ENCODE results near the gene CUZD1.

CUZD1 gene

GRCh38 chr10:122849090-122849489 is 3.4 kb upstream of the CUZD1 start:
- FAIRE-seq (no peak), DNase-seq (ENCODE audit: insufficient read length, low spot score) (no peak)
- no peak for TF ChIP-seq POLR2A (IDR thresholded peaks at IDR 0.05; ENCODE audit: low read depth, low read length)

DNA sequence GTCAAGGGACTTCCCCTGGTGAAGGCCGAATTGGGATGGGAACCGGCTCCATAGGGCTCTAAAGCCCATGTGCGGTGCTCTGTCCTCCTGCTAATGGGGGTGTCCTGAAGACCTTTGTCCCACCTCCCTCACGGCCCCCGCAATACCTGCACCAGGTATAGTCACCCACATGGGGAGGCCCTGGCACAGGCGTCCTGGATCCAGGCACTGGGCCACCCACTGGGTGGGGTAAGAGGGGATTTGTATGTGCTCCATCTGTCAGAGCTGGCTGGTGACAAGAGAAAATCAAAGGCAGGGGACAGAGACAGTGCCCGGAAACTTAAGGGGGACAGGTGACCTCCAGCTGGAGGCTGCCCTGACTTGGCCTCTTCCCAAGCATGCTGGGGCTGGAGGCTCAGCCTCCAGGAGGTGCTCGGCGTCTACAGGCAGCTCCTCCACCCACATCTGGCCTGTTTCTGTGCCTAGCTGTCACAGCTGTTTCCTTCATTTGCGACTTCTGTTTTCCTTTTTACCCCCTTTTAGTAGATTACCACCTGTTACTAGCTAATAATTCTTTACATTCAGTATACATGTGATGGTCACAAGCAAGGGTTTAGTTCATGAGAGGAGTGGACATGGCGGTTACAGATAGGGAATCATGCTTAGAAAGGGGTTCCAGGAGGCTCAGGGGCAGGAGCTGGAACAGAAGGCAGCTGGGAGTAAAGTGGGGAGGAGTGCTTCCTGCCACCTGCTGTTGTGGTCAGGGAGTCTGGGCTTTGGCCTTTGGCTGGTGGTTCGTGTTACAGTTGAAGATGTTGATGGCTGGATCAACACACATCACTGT is 2.3 kb upstream of the CUZD1 start:
- TF ChIP-seq POLR2A (IDR thresholded peaks at IDR 0.05; ENCODE audit: low read depth, low read length), result no peak
- no peak for DNase-seq (ENCODE audit: insufficient read length, low spot score)
- no peak for FAIRE-seq

DNA sequence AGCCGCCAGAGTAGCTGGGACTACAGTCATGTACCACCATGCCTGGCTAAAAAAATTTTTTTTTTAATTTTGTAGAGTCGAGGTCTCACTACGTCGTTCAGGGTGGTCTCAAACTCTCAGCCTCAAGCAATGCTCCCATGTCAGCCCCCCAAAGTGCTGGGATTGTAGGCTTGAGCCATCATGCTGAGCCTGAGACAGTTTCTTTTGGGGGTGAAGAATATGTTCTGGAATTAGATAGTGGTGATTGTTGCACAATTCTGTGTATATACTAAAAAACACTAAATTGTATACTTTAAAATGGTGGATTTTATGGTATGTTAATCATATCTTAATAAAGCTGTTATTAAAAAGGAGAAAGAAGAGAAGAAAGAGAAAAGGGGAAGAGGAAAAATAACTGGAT is 1.5 kb downstream of the CUZD1 start:
- no peak for TF ChIP-seq POLR2A (IDR thresholded peaks at IDR 0.05; ENCODE audit: low read depth, low read length)
- no peak for DNase-seq (ENCODE audit: insufficient read length, low spot score)
- FAIRE-seq, result no peak

- no peak for FAIRE-seq
- no peak for DNase-seq (ENCODE audit: insufficient read length, low spot score)
- TF ChIP-seq POLR2A (IDR thresholded peaks at IDR 0.05; ENCODE audit: low read depth, low read length), result no peak
These were observed 4.1 kb downstream of the CUZD1 start for GRCh38 chr10:122841569-122841968.

DNA sequence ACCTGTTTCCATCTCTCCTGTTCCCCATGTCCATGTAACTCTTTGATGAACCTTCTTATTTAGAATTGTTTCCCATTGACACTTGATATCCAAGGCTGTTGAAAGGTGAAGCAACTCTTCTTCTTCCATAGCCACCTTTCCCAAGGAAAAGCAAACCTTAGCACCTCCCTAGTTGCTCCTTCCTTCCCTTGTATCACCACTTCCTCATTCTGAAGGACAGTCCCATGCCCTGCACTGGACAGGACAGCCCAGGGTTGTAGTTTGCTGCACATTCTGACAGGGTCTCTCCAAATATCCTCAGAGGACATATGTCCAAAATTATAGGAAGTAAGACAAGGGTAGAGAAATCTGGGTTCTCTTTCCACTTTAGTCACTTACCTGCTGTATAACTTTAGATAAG is 6.2 kb downstream of the CUZD1 start:
- TF ChIP-seq POLR2A (IDR thresholded peaks at IDR 0.05; ENCODE audit: low read depth, low read length), result no peak
- DNase-seq (ENCODE audit: insufficient read length, low spot score) (no peak), FAIRE-seq (no peak)

GRCh38 chr10:122838880-122839279 is 6.8 kb downstream of the CUZD1 start:
- DNase-seq (ENCODE audit: insufficient read length, low spot score) (no peak), FAIRE-seq (no peak)
- TF ChIP-seq POLR2A (IDR thresholded peaks at IDR 0.05; ENCODE audit: low read depth, low read length), result no peak

GRCh38 chr10:122835908-122836307 is 9.7 kb downstream of the CUZD1 start:
- no peak for TF ChIP-seq POLR2A (IDR thresholded peaks at IDR 0.05; ENCODE audit: low read depth, low read length)
- FAIRE-seq, result no peak

GRCh38 chr10:122830965-122831353 is 14.7 kb downstream of the CUZD1 start:
- DNase-seq (ENCODE audit: insufficient read length, low spot score) (no peak), FAIRE-seq (no peak)
- no peak for TF ChIP-seq POLR2A (IDR thresholded peaks at IDR 0.05; ENCODE audit: low read depth, low read length)

More at GRCh38 chr10:122835908-122836307, 9.7 kb downstream of the CUZD1 start:
- no peak for DNase-seq (ENCODE audit: insufficient read length, low spot score)

DNA sequence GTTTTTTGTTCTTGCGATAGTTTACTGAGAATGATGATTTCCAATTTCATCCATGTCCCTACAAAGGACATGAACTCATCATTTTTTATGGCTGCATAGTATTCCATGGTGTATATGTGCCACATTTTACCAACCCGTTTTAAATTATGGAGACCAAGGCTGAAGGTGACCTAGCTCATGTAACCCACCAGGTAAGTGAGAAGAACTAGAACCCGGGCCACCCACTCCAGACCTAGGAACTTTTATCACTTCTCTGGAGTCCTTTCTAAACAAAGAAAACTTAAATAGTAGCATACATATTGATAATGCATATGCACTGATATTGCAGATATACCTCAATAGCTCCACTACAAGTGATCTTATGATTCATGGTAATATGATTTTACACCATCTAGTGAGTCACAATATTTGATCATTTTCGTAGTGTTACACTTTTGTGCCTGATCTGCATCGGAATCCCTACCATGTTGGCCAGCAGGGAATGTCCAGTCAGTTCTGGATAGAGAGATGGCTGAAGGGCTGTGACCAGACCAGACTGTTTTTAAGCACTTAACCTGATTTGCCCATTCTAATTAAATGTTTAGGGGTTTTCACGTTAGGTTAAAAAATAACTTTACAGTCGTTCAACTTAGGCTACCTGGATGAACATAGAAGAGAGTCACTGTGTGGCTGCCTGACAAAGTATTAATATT is 15.2 kb downstream of the CUZD1 start:
- no peak for FAIRE-seq
- TF ChIP-seq POLR2A (IDR thresholded peaks at IDR 0.05; ENCODE audit: low read depth, low read length), result no peak
- DNase-seq (ENCODE audit: insufficient read length, low spot score), result no peak

GRCh38 chr10:122829454-122829853 is 16.2 kb downstream of the CUZD1 start:
- TF ChIP-seq POLR2A (IDR thresholded peaks at IDR 0.05; ENCODE audit: low read depth, low read length), result no peak
- no peak for DNase-seq (ENCODE audit: insufficient read length, low spot score)
- no peak for FAIRE-seq

GRCh38 chr10:122828716-122829255 is 16.9 kb downstream of the CUZD1 start:
- DNase-seq (ENCODE audit: insufficient read length, low spot score) (no peak), FAIRE-seq (no peak)
- no peak for TF ChIP-seq POLR2A (IDR thresholded peaks at IDR 0.05; ENCODE audit: low read depth, low read length)

GRCh38 chr10:122827302-122827701 is 18.4 kb downstream of the CUZD1 start:
- DNase-seq (ENCODE audit: insufficient read length, low spot score), result no peak
- FAIRE-seq, result no peak
- TF ChIP-seq POLR2A (IDR thresholded peaks at IDR 0.05; ENCODE audit: low read depth, low read length), result no peak

GRCh38 chr10:122822973-122823690 is 22.5 kb downstream of the CUZD1 start:
- no peak for TF ChIP-seq POLR2A (IDR thresholded peaks at IDR 0.05; ENCODE audit: low read depth, low read length)
- no peak for FAIRE-seq
- DNase-seq (ENCODE audit: insufficient read length, low spot score), result no peak

GRCh38 chr10:122821808-122822207 is 23.8 kb downstream of the CUZD1 start:
- TF ChIP-seq POLR2A (IDR thresholded peaks at IDR 0.05; ENCODE audit: low read depth, low read length), result no peak
- FAIRE-seq (no peak), DNase-seq (ENCODE audit: insufficient read length, low spot score) (no peak)

Data from H54 (cell line).